ENCODE data around the gene NFKBIE. TPM values are rescaled to one million over a fixed set of nuclear protein-coding genes. Genes with fewer than 3 reads are reported as not detected.

NFKBIE gene
- total RNA-seq, 1 experiment from 2014 or later, result 7.4 TPM

DNA sequence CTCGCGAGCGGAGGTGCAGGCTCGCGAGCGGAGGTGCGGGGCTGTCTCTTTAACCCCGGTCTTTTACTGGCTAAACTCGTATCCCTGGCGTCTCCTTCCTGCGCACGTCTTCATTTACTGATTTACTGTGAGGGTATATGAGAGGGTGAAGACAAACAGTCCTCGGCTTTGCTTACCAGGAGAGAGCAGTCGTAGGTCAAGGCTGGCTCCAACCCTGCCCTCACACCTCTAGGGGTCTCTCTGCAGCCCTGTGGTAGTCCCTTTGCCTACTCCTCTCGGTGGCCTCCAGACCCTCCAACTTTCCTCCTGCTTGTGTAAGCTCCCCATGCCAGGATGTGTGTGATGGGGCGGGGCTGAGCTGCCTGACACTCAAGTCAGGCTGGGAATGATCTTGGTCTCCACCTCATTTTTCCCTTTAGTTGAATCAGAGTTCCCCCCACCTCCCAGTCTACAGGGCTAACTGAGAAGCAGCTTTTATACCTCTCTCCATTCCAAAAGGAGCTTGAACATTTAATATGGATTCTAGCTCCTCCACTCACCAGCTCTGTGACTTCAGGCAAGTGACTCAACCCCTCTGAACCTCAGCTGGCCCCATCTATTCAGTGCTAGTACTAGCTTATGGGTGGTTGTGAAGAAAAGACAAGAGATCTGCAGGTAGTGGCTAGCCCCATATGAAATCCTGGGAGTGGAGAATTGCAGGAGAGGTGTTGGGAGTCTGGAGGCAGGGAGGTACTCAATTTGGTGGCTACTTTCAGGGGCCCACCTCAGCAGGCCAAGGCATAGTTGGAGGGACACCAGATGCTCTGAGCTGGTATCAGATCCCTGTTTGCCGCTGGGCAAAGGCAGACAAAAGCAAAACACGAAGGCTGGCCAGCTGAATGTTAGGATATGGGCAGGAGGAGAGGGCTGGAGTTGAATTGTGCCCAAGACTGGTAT is 41.1 kb downstream of the NFKBIE start:
- Histone ChIP-seq H3K9me2 (replicated peaks; ENCODE audit: low read length) (no peaks in the 10 kb centered on the region), H3K36me3 (ENCODE audit: low read depth, low read length) (no peaks in the 10 kb centered on the region), H3K9me3 (ENCODE audit: low read length) (no peaks in the 10 kb centered on the region), H3K79me2 (ENCODE audit: low read length) (peaks cover 32% of the 10 kb centered on the region), H4K20me1 (ENCODE audit: low read length) (peaks cover 5% of the 10 kb centered on the region; the same call in 1 of the 2 replicates), H3K27me3 (ENCODE audit: low read length) (no peaks in the 10 kb centered on the region), H3K4me2 (ENCODE audit: low read length) (peak overlapping the region; percentile 85), H3K9ac (ENCODE audit: low read length) (peak overlapping the region; percentile 60), H3K4me3 (ENCODE audit: low read length) (peak overlapping the region; percentile 69), H2AFZ (ENCODE audit: low read length) (peak overlapping the region; percentile 80), H3K27ac (ENCODE audit: low read length) (no peak overlapping the region), H3F3A (ENCODE audit: low read length, unreplicated experiment) (peaks cover 4% of the 10 kb centered on the region), H3K4me1 (ENCODE audit: insufficient read depth, low read length) (peaks cover 23% of the 10 kb centered on the region)
- ATAC-seq (peak; percentile 11), DNase-seq (peak; percentile 44)
- intact Hi-C loops (cut with micrococcal nuclease), result no loop called here
- ChIA-PET CTCF (interaction anchor here (1.5 kb wide), 1 partner anchor 10 kb away, joined by 5 read pairs; no protein-coding TSS in a partner anchor), POLR2A (ENCODE audit: unreplicated experiment) (interaction anchor here (0.5 to 0.6 kb wide), 6 partner anchors 19 to 588 kb away, joined by 3 to 5 read pairs (median 4); partner anchors contain the start of gene SLC35B2)
- TF ChIP-seq EZH2 (IDR thresholded peaks at IDR 0.05; ENCODE audit: low read length, unreplicated experiment), result no peak
- TF ChIP-seq EZH2phosphoT487 (IDR thresholded peaks at IDR 0.05; ENCODE audit: borderline replicate concordance, low read length), result no peak
- no TSS peak for BruUV-seq (replicated peaks)

DNA sequence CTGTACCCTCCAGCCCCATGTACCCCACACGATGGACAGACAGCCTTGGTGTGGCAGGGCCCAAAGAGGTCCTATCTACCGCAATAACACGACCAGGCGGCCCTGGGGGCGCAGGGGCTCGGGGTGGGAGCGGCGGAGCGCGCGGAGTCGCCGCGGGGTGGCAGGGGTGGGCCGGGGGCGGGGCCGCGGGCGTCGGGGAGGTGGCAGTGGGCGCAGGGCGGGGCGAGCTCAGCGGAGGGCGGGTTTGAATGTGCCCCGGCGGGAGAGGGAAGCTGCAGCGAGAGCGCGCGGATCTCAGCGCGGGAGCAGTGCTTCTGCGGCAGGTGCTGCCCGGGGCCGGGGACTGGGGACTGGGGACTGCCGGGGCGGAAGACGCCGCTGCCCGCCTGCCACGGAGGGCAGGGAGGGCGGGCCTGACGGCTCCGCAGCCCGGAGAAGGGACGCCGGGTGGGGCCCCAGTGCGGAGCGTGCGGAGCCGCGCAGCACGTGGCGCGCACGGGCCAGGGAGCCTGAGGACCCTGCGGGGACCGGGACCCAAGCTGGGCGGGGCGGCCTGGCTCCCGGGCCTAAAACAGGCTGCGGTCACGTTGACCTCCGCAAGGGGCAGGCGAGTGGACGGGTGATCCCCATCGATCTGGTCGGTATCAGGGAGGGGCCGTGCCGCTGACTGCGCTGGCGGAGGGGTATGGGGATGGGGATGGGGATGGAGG is 41.9 kb downstream of the NFKBIE start, which contains the start of gene SLC29A1:
Gene SLC29A1 (plus strand): TSS at position 277 of the 710 bp plus-strand sequence. CDS start 3,719 bp downstream, outside the sequence.
- peak within 1 kb of the TSS; percentile 69 for H3K4me3 ChIP-seq (ENCODE audit: low read length)
- peak; percentile 44 for ATAC-seq
- peak; percentile 72 for DNase-seq
- no peaks in the 10 kb centered on the region for H3K9me3 ChIP-seq (ENCODE audit: low read length)
- H3K9ac ChIP-seq (ENCODE audit: low read length), result peak within 1 kb of the TSS; percentile 60
- peaks cover 5% of the 10 kb centered on the region; the same call in 1 of the 2 replicates for H4K20me1 ChIP-seq (ENCODE audit: low read length)
- no TSS peak for BruUV-seq (replicated peaks)
- POLR2A ChIA-PET (ENCODE audit: unreplicated experiment), result interaction anchor here (0.5 to 0.6 kb wide), 5 partner anchors 19 to 587 kb away, joined by 3 to 20 read pairs (median 4); no protein-coding TSS in a partner anchor
- H3K4me1 ChIP-seq (ENCODE audit: insufficient read depth, low read length), result peaks cover 26% of the 10 kb centered on the region
- peak within 1 kb of the TSS; percentile 80 for H2AFZ ChIP-seq (ENCODE audit: low read length)
- no peaks in the 10 kb centered on the region for H3K36me3 ChIP-seq (ENCODE audit: low read depth, low read length)
- no peak for TF ChIP-seq EZH2phosphoT487 (IDR thresholded peaks at IDR 0.05; ENCODE audit: borderline replicate concordance, low read length)
- TF ChIP-seq, protein P1, sequence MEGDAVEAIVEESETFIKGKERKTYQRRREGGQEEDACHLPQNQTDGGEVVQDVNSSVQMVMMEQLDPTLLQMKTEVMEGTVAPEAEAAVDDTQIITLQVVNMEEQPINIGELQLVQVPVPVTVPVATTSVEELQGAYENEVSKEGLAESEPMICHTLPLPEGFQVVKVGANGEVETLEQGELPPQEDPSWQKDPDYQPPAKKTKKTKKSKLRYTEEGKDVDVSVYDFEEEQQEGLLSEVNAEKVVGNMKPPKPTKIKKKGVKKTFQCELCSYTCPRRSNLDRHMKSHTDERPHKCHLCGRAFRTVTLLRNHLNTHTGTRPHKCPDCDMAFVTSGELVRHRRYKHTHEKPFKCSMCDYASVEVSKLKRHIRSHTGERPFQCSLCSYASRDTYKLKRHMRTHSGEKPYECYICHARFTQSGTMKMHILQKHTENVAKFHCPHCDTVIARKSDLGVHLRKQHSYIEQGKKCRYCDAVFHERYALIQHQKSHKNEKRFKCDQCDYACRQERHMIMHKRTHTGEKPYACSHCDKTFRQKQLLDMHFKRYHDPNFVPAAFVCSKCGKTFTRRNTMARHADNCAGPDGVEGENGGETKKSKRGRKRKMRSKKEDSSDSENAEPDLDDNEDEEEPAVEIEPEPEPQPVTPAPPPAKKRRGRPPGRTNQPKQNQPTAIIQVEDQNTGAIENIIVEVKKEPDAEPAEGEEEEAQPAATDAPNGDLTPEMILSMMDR (conservative IDR thresholded peaks at IDR 0.05; ENCODE audit: low read depth, low read length), result no peak
- no peak for TF ChIP-seq EZH2 (IDR thresholded peaks at IDR 0.05; ENCODE audit: low read length, unreplicated experiment)
- no peak within 1 kb of the TSS for H3K27ac ChIP-seq (ENCODE audit: low read length)
- H3F3A ChIP-seq (ENCODE audit: low read length, unreplicated experiment), result peaks cover 4% of the 10 kb centered on the region
- H3K79me2 ChIP-seq (ENCODE audit: low read length), result peaks cover 32% of the 10 kb centered on the region
- CTCF ChIA-PET, result interaction anchor here (0.9 kb wide), 1 partner anchor 14 kb away, joined by 3 read pairs; no protein-coding TSS in a partner anchor
- no peaks in the 10 kb centered on the region for H3K27me3 ChIP-seq (ENCODE audit: low read length)
- H3K4me2 ChIP-seq (ENCODE audit: low read length), result peak within 1 kb of the TSS; percentile 85
- H3K9me2 ChIP-seq (replicated peaks; ENCODE audit: low read length), result no peaks in the 10 kb centered on the region
- intact Hi-C loops (cut with micrococcal nuclease), result no loop called here
